IPS-NIHi7 (cell line): ENCODE results near the gene ZNF436.

Experiments
- DNase-seq: peaks from one replicate; pipeline ENCODE4 v3.0.0; 2012; ENCODE audit warnings: mixed read lengths; ENCODE audit errors: extremely low spot score

Gene ZNF436

DNA sequence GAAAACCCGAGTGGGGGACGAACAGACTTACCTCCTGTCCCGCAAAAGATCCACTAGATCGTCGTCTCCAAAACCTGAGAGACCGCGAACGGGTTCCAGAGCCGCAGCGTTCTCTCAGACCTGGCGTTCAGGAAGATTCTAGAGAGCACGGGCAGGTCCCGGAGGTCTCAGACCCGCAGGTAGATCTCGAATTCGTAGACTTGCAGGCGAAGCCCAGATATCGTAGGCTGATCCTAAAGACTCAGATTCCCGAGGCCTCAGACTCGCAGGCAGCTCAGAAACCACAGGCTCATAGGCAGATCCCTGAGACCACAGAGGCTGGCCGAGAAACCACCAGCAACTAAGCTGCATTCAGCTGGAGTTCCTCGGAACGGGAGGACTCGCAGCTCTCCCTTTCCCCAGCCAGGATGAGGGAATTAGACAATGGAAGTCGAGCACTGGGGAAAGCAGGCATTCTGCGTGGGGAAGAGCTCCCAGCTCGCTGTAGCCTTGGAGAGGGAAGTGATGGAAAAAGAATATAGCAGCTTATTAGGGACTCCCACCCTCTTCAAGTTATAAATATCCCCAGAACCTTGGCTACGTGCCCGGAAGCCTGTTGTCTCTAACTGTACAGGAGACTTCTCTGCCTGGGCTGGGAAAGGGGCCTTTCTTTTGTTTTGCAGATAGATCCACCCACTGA, at the start of gene ZNF436:
ZNF436 (minus strand) TSS at position 502 of the 679 bp plus-strand sequence. CDS start 1,831 bp downstream, outside the sequence.
- DNase-seq: peak; percentile 10

DNA sequence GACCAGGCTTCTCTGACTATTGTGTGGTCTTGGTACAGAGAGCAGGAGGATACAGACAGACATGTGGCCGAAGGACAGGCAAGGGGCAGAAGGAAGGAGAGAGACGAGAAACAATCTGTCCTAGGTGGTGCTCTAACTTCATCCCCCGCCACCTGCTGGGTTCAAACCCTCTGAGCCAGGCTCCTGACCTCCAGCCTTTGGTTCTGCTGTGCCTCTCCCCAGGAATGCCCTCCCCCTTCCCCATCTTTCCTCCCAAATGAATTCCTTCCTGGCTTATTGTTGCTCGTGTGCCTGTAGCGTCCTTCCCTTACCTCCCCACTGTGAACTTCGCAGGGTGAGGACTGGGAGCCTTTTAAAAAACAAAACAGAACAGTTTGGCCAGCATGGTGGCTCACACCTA, 49.5 kb upstream of the ZNF436 start:
- DNase-seq: peak; percentile 63

DNA sequence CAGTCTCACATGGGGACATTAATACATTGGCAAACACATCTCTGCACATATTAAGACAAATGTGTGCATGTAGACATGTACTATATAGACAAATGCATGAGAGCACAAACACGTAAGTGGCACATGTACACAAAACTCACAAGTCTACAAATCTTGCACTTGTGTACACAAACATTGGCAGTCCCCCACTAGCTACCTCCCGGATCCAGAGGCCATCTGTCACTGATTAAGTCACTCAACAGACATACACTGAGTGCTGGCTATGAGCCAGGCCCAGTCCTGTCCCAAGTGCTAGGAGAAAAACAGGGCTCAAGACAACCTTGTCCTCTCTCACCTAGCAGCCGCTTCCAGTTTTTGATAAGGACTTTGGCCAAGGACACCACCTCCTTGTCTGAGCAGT, 47.9 kb upstream of the ZNF436 start:
- DNase-seq: no peak

DNA sequence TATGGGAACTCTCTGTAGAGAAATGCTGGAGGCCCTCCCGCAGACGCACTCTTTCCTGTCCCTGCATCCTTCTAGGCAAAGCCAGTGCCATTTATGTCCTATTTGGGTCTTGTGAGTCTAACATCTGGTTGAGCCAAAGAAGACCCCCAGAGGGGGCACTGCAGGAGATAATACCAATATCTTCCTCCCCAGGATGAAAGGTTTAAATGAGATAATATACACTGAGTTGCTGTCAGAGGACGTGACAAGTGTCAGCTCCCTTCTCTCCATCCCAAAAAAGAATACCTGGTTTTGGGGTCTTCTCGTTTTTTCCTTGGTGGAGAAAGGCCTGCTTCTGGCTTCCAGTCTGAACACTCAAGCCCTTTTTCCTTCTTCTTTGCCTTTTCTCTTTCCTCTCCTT, 47.3 kb upstream of the ZNF436 start:
- DNase-seq: no peak

DNA sequence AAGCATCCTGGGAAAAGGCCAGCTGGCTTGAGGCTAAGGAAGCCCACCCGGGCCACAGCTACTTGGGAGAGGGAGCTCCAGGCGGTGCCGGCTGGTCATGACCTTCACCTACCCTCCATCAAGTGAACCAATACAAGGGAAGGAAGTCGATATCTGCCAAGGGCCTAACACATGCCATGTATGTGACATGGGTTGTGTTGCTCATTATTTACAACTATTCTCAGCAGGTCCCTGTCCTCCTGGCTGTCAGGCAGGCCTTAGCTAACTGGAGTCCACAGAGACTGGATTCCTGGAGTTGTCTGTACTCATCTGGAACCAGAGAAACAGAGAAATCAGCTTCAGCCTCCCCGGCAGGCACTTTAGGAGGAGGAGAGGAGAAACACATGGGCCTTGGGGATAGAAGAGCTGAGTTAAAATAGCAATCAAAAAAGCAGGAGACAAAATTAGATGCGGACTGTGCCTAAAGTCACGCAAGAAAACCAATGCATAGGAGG, 39.2 kb upstream of the ZNF436 start:
- no peak for DNase-seq

DNA sequence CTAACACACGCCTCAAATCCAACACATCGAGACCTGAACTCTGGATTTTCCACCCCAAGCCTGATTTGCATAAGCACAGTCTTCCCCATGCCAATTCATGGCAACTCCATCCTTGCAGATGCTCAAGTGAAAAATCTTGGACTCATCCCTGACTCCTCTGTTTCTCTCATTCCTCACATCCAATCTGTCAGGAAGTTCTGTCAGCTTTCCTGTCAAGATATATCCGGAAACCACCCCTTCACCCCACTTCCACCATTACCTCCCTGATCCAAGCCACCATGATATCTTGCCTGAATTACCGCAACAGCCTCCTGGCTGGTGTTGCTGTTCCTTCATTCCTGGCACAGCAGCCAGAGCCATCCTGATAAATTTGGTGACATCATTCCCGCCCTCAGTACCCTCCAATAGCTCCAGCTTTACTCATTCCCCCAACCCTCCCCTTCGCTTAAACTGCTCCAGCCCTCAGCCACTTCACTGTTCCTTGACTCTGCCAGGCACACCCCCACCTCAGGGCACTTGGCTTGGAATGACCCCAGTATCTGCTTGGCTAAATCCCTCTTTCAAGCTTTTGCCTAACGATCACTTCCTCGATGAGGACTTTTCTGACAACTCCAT, 37.5 kb upstream of the ZNF436 start:
- no peak for DNase-seq

DNA sequence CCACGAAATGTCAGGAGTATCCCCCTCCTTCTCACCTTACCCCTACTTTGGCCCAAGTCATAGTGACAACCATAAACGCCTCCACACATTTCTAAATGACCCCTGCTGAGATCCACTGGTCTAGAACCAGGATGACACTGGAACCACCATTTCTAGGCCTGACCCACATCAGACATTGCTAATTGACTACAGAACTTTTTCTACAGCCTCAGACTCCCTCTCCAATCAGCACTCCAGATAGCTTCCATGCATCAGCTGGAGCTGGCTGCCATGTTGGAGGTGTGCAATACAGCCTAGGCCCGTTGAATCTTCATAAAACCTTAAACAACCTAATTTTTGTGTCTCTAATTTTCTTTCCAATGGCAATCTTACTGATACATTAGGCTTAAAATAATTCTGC, 36.3 kb upstream of the ZNF436 start:
- DNase-seq: no peak

DNA sequence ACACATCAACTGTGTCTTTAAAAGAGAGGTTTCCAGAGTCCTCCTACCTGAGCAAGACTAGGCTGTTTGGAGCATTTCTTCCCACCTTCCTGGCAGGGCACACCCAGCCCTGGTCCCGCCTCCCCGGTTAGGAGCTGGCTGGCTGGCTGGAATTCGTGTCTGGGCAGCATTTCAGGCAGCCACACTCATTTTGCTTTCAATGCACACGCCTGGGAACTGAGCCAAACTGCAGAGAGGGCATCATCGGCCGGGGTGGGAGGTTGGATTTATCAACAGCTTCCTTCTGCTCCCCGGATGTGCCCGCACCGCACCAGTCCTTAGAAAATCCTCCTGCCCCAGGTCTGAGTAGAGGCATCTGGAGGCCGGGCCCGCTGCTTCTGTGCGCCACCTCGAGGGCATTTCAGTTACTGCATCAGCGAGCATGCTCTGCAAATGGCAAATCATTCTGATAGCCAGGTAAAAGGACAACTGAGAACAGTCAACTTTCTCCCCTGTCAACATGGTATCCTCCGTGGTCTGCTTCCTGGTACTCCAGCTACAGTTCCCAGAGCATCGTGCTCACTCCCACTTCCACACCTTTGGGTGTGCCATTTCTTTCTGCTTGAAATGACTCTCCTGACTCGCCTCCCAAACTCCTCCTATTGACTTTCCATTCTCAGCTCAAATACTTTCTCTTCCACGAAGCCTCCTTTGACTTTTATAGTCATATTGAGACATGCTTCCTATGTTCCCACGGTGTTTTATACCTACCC, 34.3 kb upstream of the ZNF436 start:
- peak; percentile 92 for DNase-seq

DNA sequence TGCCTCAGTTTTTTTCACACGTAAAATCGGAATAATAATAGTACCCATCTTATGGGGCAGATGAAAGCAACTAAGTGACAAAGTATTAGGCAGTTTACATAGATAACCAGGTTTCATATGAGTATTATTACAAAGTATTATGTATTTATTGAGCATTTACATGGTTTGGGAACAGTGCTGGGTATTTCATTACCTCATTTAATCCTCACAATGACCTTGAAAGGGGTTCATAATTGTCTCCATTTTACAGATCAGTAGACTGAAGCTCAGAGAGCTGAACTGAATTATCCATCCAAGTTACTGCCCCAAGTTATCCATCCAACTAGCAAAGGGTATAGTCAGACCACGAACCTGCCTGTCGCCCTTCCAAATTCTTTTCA, 33.7 kb upstream of the ZNF436 start:
- no peak for DNase-seq

DNA sequence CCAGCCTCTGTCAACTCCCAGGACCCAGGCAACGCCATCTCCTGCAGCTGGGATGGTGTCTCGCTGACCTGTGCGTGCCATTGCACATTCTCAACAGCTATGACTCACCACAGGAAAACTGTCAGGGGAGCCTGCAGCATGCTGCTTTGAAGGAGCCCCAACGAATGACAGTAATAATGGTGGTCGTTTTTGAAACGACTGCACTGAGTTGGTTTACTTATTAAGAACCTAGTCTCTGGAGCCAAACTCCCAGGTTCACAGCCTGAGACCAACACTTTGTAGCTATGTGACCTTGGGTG, 33.4 kb upstream of the ZNF436 start:
- DNase-seq: no peak

DNA sequence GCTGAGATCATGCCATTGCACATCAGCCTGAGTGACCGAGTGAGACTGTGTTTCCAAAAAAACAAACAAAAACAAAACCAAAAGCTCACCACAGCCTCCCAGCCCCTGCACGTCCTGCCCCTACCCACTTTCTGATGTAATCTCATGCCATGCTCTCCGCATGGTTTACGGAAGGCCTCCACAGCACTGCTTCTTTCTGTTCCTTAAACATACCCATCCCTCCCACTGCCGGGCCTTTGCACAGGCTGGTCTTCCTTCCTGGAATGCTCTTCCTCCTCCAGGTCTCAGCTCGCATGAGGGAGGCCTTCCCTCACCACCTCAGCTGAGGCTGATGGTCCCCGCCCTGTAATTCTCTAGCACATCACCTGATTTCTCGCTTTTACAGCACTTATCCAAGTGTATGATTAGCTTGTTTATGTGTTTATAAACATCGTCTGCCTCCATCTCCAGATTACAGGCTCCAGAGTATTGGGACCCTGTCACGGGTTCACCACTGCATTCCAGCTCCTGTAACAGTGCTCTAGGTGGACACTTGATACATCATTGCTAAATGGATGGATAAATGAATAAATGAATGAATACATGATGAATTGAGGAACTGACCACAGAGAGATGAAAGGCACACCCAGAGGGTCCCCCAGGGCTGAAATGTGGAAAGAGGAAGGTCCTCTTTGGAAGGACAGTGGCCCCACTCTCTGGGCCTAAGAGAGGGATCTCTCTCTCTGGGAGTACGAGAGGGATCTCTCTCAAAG, 32.8 kb upstream of the ZNF436 start:
- DNase-seq: no peak

DNA sequence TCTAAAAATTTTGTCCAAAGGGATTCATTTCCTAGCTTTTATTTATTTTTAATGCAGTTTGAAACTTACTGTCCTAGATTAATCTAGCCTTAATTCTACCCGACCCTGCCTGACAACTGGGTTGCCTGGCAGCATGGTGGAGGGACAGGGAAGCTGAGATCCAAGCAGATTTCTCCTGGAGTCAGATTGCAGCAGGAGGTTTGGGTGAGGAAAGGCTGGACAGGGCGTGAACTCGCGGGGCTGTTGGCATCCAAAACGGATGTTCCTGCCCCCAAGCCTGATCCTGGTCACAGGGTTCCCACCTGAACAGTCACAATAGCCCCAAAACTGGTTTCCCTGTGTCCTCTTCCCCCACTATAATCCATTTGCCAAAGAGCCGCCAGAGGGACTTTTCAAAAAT, 31.7 kb upstream of the ZNF436 start:
- DNase-seq: no peak

DNA sequence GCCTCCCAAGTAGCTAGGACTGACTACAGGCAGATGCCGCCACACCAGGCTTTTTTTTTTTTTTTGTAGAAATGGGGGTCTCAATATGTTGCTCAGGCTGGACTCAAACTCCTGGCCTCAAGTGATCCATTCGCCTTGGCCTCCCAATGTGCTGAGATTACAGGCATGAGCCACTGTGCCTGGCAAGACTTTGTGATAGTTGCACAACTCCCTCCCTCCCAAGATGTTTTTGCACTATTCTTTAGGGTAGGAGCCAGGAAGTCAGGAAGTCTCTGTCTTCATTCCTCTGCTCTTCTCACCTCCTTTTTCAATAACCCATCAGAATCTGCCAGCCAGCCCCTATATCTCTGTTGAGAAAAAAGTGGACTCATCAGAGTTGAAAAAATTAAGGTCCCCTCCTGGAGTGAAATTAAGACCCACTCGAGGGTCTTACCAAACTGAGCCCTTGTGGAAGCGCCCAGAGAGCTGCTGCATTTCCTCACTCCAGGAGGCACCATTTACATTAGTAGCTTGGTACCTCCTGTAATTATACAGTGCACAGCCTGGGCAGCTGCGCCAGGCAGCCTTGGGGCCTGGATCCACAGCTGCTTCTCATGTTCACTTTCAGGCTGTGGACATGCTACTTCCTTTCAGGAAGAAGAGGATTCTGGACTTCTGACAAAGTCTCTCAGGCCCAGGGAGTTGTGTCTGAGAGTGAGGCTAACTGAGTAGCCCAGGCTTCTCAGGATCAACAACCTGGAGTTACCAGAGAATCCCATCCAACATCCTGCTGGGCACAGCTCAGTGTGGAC, 30.9 kb upstream of the ZNF436 start:
- DNase-seq: no peak

DNA sequence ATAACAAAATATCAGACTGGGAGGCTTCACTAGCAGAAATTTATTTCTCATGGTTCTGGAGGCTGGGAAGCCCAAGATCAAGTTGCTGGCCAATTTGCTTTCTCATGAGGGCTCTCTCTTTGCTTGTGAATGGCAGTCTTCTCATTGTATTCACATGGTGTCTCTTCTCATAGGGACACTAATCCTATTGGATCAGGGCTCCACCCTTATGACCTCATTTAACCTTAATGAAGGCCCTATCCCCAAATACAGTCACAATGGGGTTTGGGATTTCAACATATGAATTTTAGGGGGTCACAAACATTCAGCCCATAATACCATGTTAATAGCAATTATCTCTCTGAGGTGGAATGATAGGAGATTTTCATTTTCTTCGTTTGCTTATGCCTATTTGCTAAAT, 29.6 kb upstream of the ZNF436 start:
- DNase-seq: no peak

DNA sequence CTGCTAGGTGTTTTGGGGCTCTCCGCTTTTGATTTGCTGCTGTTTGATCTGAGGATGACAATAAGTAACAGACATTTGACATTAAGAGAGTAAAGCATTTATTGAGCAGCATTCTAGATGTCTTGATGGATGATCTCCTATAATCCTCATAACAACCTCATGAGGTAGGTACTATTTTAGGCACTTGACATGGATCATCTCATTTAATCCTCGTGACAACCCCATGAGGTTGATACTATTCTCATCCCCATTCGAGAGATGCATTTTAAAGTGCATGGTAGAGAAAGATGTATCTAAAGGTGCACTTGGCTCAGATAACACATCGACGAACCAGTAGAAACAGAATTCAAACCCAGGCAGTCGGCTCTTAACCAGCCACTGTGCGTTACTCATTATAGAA, 28.3 kb upstream of the ZNF436 start:
- DNase-seq: no peak

DNA sequence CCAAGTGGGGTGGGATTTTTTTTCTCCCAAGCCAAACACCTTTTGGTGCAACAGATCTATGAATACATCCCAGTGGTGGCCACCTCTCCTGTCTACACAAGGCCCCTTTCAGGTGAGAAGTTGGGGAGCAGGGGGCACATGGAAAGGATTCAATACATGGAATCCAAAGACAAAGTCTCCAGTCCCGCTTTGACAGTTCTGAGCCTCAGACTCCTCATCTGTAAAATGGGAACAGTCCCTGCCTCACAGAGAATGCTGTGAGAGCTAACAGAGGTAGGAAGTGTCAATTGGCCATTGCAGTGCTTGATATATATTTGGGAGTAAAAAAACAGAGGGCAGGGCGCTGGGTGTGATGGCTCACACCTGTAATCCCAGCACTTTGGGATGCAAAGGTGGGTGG, 26.7 kb upstream of the ZNF436 start:
- no peak for DNase-seq

DNA sequence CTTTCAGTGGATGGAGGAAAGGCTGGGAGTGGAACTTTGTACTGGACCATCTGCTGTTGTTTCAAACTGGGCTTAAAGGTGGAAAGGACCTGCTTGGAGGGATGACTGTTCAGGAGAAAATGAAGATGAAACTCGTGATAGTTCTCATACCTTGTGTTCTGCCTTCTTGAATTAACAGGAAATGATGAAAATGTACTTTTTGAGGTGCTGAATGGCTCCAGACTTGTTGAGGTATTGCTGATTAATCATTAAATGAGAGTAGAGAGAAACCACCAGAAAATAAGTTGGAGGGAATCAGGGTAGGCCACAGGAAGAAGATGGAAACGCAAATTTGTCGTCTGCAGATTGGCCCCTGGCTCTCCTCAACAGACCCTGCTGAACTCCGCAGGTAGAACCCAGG, 26.2 kb upstream of the ZNF436 start:
- DNase-seq: no peak

DNA sequence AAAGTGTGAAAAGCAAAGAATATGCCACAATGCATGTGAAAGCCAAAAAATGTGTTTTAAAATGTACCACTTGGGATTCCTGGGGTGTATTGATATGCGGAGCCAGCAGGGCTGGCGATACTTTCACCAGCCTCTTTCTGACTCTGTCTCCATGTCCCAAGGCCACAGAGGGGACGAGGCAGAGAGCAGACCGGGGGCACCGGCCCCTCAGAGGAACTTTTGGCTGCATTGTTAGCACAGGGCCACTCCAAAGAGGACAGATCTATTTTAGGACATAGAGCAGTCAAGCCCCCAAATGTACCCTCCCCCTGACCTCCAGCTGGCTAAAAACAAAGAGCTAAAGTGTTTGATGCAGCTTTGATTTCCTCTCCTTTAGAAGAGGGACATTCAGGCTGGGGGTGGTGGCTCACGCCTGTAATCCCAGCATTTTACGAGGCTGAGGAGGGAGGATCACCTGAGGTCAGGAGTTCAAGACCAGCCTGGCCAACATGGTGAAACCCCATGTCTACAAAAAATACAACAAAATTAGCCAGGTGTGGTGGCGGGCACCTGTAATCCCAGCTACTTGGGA, 25.6 kb upstream of the ZNF436 start:
- peak; percentile 48 for DNase-seq

DNA sequence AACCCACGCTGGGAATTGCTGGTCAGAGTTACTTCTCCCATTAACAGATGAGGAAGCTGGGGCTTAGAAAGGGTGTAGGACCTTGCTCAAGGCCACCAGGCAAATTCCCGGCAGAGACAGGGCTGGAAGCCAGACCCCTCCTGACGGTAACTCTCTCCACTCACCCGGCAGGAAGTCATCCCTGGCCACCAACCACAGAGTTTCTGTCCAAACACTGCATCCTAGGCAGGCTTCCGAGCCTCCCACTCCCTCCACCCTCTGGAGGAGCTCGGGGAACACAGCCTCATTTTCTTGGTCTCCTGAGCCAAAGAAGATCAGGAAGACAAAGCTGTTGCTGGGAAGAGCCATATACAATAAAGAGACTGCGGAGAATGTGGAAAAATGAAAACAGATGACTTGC, 25.0 kb upstream of the ZNF436 start:
- peak; percentile 71 for DNase-seq

DNA sequence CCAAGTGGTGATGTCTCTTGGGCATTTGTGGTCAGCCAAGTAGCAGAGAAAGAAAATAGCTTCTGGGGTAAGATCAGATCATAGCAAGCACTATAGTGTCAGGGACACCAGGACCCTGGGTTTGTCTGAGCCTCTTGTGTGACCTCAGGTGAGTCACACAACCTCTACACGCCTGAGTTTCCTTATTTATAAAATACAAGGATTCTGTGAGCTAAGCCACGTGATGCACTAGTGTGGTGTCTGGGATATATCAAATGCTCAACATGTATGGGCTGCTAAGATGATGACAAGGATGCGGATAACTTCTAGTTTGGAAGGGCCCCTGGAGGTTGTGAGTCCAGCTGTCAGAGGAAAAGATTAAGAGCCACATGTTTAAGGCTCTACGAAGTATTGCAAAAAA, 24.5 kb upstream of the ZNF436 start:
- no peak for DNase-seq

DNA sequence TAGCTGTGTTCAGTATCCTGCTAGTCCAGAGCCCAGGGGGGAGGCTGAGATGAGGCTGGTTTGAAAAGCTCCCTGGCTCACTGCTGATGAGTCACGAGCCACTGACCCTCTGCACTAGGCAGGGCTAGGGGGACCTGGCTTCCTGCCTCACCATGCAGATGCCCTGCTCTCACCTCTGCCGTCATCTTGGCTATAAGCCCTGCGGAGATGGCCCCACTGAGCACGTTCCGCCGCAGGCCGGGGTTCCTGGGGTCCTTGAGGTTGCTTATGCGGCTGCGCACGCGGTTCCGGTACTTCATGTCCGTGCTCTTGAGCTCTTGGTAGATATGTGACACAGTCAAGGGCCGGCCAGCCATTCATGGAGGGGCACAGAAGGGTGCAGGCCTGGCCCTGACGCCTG, 24.1 kb upstream of the ZNF436 start:
- DNase-seq: no peak
